Measurements from ENCODE around the gene BARHL1.

BARHL1 gene

DNA sequence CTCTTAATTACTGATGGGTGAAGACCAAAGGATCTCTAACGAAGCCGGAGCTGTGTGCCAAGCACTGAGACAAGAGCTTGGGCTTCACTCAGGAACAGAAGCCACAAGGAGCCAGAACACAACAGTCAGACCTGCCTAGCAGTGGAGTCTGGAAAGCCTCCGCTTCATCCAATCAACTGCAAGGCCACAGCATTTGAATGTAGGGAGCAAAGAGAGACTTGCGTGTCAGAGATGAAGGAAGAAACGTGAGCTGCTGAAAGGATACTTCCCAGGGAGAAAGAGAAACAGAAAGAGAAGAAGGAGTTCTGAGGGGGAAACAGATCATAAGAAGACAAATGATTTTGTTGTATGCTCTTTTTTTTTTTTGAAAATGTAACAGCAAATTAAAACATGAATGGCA, 43.9 kb downstream of the BARHL1 start:
- no peak for DNase-seq

DNA sequence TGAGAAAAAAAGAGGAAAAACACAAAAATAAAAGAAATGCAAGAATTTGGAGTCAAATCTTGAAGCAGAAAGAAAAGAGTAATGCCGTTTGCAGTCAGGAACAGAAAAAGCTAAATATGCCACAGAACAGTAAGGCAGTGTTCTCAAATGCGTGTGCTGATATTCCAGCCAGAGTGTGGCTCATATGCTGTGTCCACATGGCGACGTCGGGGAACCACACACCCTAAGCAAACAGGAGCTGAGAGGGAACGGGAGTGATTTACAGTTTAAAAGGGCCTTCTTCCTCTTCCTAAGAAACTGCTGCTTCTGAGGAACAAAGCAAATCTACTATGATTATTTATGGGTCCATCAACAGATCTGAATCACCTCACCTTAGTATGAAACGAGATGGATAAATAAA, 44.7 kb downstream of the BARHL1 start:
- DNase-seq: no peak

- no peak for DNase-seq
Observed at GRCh38 chr9:132627594-132627993, 45.2 kb downstream of the BARHL1 start.

- no peak for DNase-seq
Observed at GRCh38 chr9:132628746-132629145, 46.3 kb downstream of the BARHL1 start.

DNA sequence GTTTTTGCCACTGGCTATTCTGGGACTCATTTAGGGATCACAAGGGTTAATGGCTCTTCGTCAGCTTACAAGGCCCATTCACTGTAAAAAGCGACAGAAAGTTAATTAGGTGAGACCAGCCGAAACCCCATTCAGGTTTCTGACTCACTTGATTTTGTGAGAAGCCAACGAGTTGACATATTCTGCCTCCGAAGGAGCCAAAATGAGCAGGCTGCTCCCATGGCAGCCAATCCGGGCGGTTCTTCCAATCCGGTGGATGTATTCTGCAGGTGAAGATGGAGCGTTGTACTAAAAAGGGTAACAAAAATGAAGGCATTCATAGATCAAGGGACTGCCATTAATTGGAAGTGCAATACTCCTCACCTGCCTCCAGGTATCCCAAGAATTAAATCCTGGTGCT, 47.7 kb downstream of the BARHL1 start:
- DNase-seq: no peak

DNA sequence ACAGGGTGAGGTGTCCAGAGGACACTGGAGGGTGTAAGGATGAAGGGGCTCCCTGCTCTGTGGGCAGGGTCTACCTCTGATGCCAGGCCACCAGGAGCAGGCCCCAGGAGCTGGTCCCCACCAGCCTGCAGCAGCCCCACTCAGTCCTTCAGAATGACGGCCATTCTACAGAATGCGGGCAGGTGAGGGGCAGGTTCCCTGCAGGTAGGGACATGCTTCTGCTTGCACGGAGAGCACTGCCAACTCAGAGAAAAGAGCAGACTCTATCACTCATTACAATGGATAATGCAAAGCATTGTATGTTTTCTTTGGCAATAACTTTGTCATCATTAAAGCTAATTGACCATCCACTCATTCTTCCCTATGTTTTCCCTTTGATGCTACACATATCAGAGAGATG, 48.4 kb downstream of the BARHL1 start:
- DNase-seq: no peak

DNA sequence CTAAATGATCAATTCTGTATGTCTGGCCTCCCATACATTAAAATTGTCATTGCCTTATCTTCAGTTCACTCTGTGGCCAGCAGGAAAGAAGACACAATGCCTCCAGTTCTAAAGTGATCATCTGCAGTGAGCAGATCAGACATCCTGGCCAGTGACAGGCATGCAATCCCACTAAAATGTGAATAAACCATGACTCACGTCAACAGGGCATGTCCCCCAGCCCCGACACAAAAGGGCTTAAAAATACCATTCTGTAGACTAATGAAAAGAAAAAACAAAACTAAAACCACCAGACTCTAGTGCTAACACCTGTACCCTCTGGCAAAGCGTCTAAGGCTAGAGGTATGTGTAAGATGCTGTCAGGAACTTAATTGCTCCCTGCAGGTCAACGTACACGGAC, 48.9 kb downstream of the BARHL1 start:
- no peak for DNase-seq

- DNase-seq: no peak
Observed at GRCh38 chr9:132631685-132632084, 49.3 kb downstream of the BARHL1 start.

DNA sequence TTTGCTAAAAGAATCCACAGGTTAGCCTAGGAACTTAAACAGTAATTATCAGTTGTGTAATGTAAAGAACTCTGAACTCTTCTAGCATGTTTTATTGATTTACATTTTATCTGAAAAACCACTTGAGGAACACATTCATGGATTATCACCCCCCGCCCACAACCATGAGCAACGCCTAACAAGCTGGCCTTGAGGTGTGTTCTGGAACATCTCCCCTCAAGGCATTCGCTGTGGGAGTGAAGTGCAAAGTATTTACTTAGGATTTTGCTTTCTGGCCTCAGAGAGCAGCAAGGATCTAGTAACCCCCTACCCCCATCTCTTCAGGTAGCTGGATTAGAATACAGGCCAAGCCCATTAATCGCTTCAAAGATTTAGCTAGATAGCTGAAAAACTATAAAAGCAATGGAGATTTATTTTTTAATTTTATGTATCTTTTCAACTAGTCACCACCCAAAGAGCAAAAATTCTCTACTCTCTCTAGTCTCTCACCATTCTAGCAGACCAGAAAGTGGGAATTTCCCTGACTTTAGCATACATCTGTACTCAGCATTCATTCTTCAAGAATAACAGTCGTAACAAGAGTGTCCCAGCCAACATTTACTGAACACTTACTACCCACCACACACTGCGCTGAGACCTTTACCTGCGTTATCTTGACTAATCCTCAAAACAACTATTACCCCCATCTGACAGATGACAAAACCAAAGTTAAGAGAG, 50.2 kb downstream of the BARHL1 start:
- DNase-seq: no peak

DNA sequence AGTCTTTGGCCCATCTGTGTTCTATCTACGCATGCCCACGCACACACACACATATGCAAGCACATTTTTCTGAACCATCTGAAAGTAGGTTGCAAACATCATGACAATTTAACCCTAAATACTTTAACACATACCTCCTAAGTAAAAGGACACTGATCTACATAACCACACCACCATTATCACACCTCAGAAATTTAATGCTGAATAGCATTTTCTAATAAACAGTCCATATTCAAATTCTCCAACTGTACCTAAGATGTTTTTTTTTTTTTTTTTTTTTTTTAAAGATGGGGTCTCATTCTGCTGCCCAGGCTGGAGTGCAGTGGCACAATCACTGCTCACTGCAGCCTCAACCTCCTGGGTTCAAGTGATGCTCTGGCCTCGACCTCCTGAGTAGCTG, 51.9 kb downstream of the BARHL1 start:
- no peak for DNase-seq

- no peak for DNase-seq
Observed at GRCh38 chr9:132637351-132637750, 54.9 kb downstream of the BARHL1 start.

DNA sequence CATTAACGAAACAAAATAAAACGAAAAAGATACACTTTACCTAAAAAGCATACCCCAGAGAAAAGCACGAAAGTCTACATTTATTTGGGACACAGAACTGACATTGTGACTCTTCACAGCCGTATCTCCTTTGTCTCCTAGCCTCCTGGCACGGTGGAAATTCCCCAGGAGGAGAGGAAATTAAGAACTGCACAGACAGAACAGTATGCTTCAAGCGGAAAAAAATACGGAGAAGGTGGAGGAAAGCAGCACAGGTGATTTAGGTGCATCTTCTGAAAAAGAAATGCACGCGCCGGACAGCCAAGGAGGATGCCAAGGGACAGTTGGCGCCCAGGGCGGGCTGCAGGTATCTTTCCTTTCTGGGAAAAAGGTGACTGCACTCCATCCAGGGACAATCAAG, 55.4 kb downstream of the BARHL1 start:
- no peak for DNase-seq

- DNase-seq: no peak
Observed at GRCh38 chr9:132638240-132638639, 55.8 kb downstream of the BARHL1 start.

- DNase-seq: no peak
Observed at GRCh38 chr9:132639322-132639721, 56.9 kb downstream of the BARHL1 start.

All from right hindlimb (tissue), 1 donor.